Spleen (tissue), 7 donors: Measurements from ENCODE around the gene PABPC4L.

Experiments used
- POLR2A ChIP-seq, 3 donors: fragments of 450-650 bp; IDR thresholded peaks; one replicate each; pipeline ENCODE4 v1.5.1; 2017; ENCODE audit warnings: antibody characterized with exemption in 3 of 3, mild to moderate bottlenecking in 1 of 3
- POLR2AphosphoS5 ChIP-seq, 3 donors: sonication (generic); formaldehyde crosslinking; IDR thresholded peaks; one replicate each; pipeline ENCODE4 v1.5.1; 2017; ENCODE audit warnings: antibody characterized with exemption in 3 of 3
- TF ChIP-seq, protein P1 (sequence below), 11 experiments: fragments of 200-600 bp in 7 of 11; fragments of 450-650 bp in 4 of 11; sonication (generic) in 4 of 11; IDR thresholded peaks in 8 of 11; conservative IDR thresholded peaks in 3 of 11; 1 replicate in 7 of 11; 2 replicates in 4 of 11; pipeline versions ENCODE4 v1.4.0 to v1.8.0; 2016 to 2021; ENCODE audit warnings: antibody characterized with exemption in 11 of 11, inconsistent platforms in 4 of 11, mild to moderate bottlenecking in 1 of 11
- donor health status: DM: no; HTN: no; CAD: no; lungs with moderate emphysema.
- donor health status: DM: no; HTN: no; CAD: no.
- donor health status: DM: no; HTN: no; CAD: no.

GRCh38 chr4:134160211-134160610 lies 41.4 kb downstream of the PABPC4L start:
- TF ChIP-seq, protein P1, sequence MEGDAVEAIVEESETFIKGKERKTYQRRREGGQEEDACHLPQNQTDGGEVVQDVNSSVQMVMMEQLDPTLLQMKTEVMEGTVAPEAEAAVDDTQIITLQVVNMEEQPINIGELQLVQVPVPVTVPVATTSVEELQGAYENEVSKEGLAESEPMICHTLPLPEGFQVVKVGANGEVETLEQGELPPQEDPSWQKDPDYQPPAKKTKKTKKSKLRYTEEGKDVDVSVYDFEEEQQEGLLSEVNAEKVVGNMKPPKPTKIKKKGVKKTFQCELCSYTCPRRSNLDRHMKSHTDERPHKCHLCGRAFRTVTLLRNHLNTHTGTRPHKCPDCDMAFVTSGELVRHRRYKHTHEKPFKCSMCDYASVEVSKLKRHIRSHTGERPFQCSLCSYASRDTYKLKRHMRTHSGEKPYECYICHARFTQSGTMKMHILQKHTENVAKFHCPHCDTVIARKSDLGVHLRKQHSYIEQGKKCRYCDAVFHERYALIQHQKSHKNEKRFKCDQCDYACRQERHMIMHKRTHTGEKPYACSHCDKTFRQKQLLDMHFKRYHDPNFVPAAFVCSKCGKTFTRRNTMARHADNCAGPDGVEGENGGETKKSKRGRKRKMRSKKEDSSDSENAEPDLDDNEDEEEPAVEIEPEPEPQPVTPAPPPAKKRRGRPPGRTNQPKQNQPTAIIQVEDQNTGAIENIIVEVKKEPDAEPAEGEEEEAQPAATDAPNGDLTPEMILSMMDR (IDR thresholded peaks at IDR 0.05 in 8 of 11, conservative IDR thresholded peaks at IDR 0.05 in 3 of 11), result no peak
- TF ChIP-seq POLR2AphosphoS5 (IDR thresholded peaks at IDR 0.05) (no peak), POLR2A (IDR thresholded peaks at IDR 0.05) (no peak)
